Measurements from ENCODE around the gene HMBS.
A peak's percentile ranks its signal among the peaks of the same experiment; 100 is the strongest.
"Not testable (repeated sequence)": the region's sequence is repeated elsewhere in the genome, so short reads cannot be mapped to it uniquely, and the experiment has no call there.

HMBS gene

GRCh38 chr11:119084663-119085436 is at the start of gene HMBS:
Gene HMBS (plus strand): TSS chr11:119084881. CDS start chr11:119085034, 153 bp downstream.
- DNase-seq, result peak; percentile 92

GRCh38 chr11:119038884-119039283 is 45.8 kb upstream of the HMBS start:
- no peak for DNase-seq

GRCh38 chr11:119039471-119039870 is 45.2 kb upstream of the HMBS start:
- DNase-seq, result not testable (repeated sequence)

GRCh38 chr11:119041821-119042514 is 42.7 kb upstream of the HMBS start:
- no peak for DNase-seq

- DNase-seq, result no peak
Measured at GRCh38 chr11:119042927-119043326, 41.8 kb upstream of the HMBS start.

DNA sequence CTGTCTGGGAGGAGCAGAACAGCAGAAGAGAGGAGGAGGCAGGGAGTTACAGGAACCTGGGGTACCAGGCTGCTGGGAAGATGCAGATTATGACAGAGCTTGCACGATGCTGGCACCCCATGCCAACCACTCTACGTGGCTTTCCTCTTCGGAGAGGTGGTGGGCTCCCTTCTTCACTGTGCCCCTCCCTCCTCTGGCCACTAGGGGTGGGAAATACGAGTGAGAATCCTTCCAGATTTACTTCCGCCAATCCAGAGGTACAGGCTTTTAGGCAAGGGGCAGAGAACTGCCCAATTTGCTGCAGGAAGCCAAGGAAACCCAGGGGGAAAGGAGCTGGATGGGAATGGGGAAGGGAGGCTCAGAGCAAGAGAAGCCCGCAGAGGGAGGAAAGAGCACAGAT is 40.0 kb upstream of the HMBS start:
- no peak for DNase-seq

DNA sequence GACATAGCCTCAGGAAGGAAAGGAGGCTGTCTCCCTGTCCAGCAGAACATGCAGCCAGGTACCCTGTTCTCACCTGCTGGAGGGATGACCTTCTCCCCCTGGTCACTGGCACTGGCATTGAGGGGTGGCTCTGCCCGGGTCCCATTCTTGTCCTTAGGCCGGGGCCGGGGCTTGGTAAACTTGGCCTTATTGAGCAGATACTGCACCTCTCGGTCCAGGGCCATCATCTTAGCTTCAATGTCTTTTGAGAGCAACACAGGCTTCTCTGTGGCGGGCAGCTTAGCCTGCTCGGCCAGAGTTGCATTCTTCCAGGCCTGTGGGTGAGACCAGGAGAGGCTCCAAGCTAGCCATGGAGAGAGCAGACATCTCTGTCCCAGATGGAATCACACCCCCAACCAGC is 38.2 kb upstream of the HMBS start:
- no peak for DNase-seq

DNA sequence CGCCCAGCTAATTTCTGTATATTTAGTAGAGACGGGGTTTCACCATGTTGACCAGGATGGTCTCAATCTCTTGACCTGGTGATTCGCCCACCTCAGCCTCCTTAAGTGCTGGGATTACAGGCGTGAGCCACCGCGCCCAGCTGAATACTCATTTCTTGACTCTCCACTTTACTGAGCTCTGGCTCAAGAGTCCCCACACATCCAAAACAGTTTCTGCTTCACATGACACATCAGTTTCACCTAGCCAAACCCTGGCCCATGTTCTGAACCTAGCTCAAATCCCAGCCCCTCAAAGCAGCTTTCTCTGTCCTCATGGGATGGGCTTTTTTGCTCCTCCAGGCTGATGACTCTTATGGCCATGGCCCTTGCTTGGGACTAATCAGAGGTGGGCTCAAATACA is 37.5 kb upstream of the HMBS start:
- no peak for DNase-seq

DNA sequence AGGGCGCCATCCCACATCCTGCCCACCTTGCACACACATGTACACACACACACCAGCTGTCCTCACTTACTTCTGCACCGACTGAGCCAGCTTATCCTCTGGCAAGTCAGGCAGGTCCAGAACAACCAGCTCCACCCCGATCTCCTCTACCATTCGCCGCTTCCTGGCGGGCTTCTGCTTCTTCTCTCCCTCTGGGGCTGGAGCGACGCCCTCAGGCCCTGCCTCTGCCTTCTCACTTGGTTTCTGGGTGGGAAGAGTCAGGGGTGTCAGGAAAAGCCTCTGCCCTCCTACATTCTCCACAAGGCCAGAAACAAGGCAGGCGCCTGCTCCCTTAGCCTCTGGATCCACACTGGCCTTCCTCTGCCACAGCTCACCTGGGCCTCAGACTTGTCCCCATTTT is 36.0 kb upstream of the HMBS start:
- DNase-seq, result no peak

DNA sequence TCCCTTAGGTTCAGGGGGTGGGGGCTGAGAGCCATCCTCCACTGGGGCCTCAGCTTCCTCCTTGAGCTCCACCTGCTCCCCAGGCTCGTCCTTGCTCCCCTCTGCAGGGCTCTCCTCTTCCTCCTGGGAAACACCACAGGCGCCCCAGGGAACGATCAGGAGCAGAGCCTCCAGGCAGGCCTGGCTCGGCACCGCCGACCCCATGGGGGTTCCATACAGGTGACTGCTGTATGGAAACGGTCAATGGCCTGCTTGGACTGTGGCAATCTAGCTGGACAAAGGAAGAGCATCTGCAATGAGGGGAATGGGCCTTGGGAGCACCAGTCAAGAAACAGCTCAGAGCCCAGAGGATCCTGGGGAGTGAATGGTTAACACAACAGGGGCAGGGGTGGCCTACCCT is 35.6 kb upstream of the HMBS start:
- no peak for DNase-seq

DNA sequence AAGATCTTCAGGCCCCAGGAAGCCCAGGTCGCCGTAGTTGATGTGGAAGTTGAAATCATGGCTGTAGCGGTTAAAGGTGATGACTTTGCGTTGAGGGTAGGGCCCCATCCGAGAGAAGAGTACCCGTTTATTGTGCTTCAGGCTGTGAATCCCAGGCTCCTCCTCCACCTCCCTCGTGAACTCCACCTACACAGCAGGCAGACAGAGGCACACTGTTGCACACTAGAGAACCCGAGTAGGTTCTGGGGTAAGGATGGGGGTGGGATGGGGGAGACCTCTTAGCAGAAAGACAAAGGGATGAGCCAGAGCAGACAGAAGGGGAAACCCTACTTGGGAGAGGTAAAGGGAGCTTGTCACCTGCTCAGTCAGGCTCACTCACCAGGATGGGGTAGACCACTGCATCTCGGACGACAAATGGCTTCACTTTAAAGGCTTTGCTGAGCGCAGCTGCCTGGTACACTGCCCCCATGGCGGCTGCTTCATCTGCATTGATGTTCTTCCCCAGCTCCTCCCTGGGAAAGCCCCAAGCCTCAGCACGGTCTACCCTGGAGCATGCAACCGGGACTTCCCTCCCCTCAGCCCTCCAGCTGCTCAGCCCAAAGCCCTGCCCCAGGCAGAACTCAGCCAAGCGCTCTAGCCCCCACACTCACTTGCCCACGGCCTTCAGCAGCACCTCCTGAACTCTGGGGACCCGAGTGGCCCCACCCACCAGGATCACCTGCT is 33.1 kb upstream of the HMBS start:
- DNase-seq, result no peak

DNA sequence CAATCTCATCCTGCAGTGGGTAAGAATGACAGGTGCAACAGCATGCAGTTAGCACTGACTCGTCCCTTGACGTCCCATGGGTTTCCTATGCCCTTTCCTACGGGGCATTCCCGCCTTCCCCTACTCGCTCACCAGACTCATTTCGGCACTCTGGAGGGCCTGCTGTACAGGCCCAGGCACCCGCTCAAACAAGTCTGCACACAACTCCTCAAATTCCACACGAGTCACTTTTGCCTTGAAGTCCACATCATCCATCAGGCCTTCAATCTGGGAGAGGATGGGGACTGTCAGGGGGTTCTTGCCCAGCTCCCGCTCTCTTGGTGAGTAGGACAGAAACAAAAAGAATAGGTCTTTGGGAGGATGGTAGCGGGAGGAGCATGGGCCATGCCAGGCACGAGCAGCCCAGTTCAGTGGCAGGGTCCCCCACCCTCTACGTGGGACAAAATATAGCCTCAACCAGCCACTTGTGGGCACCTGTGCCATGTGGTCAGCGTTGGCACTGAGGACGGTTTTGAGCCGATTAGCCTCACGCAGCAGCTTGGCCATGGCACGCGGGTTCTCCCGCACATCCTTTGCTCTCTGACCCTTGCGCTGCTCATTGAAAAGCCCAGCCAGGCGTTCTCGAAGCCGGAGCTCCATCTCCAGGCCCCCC is 32.4 kb upstream of the HMBS start:
- DNase-seq, result no peak

GRCh38 chr11:119054418-119054817 is 30.3 kb upstream of the HMBS start:
- DNase-seq, result no peak

GRCh38 chr11:119055901-119056300 is 28.8 kb upstream of the HMBS start:
- no peak for DNase-seq

DNA sequence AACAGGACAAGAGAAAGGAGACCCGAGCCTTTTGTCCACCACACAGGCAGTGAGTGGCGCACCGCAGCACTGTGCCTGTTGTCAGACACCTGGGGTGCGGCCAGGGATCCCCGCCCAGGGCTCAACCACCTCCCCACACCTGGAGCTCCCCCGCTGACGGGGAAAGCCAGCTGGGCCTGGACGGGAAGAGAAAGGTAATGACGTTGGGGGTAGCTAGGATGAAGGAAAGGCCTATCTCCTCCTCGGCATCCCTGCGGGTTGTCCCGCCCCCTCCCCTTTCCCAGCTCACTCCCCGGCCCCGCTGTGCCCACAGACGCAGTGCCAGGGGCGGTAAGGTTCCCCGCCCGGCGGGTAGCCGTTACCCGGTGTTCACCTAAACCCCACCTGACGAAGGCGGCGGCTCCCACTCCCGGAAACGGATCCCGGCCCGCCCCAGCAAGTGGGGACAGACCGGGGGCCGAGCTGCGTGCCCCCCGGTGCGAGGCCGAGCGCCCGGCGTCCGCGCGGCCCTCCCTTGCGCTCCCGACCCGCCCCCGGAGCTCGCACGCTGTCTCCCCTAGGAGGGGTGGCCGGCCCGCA is 28.2 kb upstream of the HMBS start:
- no peak for DNase-seq

GRCh38 chr11:119057000-119057769 is 27.5 kb upstream of the HMBS start, which contains the start of gene HYOU1:
Gene HYOU1 (minus strand): TSS chr11:119057205. CDS start chr11:119056160, 1,045 bp downstream.
- DNase-seq, result peak; percentile 80

- not testable (repeated sequence) for DNase-seq
Measured at GRCh38 chr11:119059128-119059527, 25.6 kb upstream of the HMBS start.

GRCh38 chr11:119061256-119061655 is 23.4 kb upstream of the HMBS start:
- no peak for DNase-seq

DNA sequence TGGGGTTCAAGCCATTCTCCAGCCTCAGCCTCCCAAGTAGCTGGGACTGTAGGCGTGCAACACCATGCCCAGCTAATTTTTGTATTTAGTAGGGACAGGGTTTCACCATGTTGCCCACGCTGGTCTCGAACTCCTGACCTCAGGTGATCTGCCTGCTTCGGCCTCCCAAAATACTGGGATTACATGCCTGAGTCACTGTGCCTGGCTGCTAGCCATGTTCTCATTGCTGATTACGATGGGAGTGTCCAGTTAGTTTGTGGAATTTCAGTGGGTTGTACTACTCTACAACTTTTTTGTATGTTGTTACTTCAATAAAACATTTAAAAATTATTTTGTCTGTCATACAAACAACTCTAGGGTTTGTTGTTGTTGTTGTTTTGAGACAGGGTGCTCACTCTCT is 21.9 kb upstream of the HMBS start:
- DNase-seq, result no peak

- DNase-seq, result no peak
Measured at GRCh38 chr11:119065369-119065768, 19.3 kb upstream of the HMBS start.

DNA sequence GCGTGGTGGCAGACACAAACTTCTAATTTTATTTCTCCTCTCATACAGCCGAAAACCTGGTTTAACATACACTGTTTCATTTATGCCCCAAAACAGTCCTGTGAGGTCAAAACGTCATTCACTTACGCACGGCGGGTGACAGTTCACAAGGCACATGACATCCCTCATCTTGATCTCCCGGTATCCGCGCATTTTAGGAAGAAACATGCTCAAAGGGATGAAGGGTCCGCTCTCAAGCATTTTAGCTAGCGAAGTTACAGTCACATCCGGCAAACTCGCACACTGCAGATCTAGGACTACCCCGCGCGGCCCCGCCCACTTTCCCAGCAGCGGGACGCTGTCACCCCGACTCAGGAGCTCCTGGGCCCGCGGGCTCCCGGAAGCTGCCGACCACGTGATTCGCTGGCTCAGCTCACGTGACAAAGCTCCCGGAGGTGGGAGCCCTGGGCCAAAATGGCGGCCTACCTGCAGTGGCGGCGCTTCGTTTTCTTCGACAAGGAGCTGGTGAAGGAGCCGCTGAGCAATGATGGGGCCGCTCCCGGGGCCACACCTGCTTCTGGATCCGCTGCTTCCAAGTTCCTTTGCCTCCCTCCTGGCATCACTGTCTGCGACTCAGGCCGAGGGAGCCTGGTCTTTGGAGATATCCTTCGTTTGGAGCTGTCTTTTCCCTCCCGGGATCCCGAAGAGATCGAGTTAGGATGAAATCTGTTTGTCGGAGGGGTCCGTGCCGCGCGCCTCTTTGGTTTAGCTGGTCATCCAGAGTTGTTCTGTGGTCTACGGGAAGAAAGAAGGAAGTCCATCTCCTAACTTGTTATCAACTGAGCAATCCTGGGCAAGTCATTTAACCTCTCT is 17.1 kb upstream of the HMBS start, which contains the start of gene VPS11:
TSS of gene VPS11 (plus strand) at position 448 of the 852 bp plus-strand sequence. CDS start at position 454, 6 bp downstream.
- DNase-seq, result peak; percentile 78

Measured in NCI-H2081 treated with DMSO at 0.1 percent for 48 hours (cell line).